ENCODE data around the gene PDX1.

PDX1 gene

DNA sequence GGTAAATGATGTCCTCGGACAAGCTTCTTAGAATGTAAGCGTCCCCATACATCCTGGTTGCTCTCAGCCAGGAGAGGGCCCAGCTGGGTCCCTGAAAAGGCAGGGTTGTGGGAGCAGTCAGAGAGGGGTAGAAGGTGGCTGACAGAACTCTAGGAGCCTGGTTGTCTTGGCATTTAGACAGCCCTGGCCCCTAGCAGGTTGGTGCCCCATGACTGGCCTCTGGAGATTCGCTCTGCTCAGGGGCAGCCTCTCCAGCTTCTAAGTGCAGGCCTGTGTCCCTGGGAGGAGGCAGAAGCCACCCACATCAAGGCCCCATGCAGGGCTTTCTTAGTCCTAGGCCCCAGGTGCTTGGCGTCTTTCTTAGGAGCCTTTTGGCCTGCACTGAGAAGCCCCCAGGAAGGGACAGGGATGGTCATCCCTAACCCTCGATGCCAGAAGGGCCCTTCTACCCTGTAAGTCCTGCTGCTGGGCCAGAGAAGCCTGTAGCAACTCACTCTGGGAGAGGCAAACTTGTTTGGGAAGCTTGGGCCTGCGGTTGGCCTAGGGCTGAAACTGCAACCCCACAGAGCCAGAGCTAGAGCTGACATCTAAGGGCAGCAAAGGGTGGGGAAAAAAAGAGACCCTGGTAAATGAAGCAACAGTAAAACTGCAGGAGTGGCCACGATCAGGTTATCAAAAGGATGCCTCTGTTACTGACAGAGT, 52.1 kb downstream of the PDX1 start:
- TF ChIP-seq, protein P1, sequence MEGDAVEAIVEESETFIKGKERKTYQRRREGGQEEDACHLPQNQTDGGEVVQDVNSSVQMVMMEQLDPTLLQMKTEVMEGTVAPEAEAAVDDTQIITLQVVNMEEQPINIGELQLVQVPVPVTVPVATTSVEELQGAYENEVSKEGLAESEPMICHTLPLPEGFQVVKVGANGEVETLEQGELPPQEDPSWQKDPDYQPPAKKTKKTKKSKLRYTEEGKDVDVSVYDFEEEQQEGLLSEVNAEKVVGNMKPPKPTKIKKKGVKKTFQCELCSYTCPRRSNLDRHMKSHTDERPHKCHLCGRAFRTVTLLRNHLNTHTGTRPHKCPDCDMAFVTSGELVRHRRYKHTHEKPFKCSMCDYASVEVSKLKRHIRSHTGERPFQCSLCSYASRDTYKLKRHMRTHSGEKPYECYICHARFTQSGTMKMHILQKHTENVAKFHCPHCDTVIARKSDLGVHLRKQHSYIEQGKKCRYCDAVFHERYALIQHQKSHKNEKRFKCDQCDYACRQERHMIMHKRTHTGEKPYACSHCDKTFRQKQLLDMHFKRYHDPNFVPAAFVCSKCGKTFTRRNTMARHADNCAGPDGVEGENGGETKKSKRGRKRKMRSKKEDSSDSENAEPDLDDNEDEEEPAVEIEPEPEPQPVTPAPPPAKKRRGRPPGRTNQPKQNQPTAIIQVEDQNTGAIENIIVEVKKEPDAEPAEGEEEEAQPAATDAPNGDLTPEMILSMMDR (IDR thresholded peaks at IDR 0.05; ENCODE audit: control insufficient read depth, insufficient read depth, low read depth, low read length, missing control alignments), result no peak
- no peak overlapping the region for H3K4me3 ChIP-seq (ENCODE audit: control insufficient read depth, low read depth, low read length)
- no peak for DNase-seq (ENCODE audit: low read depth)

- TF ChIP-seq, protein P1 (IDR thresholded peaks at IDR 0.05; ENCODE audit: control insufficient read depth, insufficient read depth, low read depth, low read length, missing control alignments), result no peak
- no peak for DNase-seq (ENCODE audit: low read depth)
- H3K4me3 ChIP-seq (ENCODE audit: control insufficient read depth, low read depth, low read length), result no peak overlapping the region
Observed at GRCh38 chr13:27972478-27972820, 52.6 kb downstream of the PDX1 start.

DNA sequence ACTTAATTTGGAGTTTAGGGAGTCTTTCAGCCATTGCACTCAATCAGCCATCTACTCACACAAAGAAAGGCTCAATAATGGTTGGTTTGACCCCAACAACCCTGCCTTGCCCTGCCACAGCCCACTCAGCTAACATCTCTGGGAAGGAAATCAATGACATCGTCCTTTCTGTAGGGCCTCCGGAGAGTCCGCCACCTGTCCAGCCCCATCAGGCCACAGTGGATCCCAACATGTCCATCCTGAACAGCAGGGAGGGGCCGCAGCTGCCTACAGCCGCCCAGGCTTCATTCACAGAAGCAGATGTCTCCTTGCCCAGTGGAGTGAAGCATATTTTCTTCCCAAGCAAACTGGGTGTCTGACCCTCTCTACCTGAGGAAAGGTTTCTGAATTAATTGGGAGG, 53.5 kb downstream of the PDX1 start:
- DNase-seq (ENCODE audit: low read depth), result no peak
- TF ChIP-seq, protein P1 (IDR thresholded peaks at IDR 0.05; ENCODE audit: control insufficient read depth, insufficient read depth, low read depth, low read length, missing control alignments), result no peak
- no peak overlapping the region for H3K4me3 ChIP-seq (ENCODE audit: control insufficient read depth, low read depth, low read length)

DNA sequence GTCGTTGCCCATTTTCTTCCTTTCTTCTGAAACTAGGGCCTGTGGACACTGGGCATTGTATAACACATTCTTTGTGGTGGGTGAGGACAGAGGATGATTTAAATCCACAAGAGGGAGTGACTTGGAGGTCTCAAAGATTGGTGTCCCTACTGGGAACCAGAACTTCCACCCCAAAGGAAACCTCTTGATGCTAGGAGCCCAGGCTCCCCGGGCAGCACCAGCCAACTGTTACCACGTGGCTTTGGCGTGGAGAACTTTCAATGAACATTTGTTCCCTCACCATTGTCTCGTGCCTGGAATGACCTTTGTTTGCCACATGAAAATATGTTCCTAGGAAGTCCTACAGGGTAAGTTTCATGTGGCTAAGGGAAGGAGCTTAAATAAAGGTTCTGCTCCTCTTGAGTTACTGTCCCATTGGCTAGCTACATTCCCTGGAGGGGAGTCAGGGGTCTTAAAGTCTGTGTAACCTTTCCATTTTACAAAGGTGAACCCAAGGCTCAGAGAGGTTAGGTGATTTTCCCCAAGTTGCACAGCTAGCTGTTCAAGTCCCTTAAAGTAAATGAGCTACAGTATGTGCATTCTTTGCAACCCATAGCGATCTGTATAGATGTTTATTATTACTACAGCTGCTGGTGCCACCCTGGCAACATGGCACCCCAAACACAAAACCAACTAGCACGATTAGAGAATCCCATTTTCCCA, 54.3 kb downstream of the PDX1 start:
- no peak for DNase-seq (ENCODE audit: low read depth)
- TF ChIP-seq, protein P1 (IDR thresholded peaks at IDR 0.05; ENCODE audit: control insufficient read depth, insufficient read depth, low read depth, low read length, missing control alignments), result no peak
- no peak overlapping the region for H3K4me3 ChIP-seq (ENCODE audit: control insufficient read depth, low read depth, low read length)

Data from AG09309 (cell line).